H1 (cell line): ENCODE results near the gene AURKAIP1. TPM values are rescaled to one million over a fixed set of nuclear protein-coding genes. Genes with fewer than 3 reads are reported as not detected.

Experiments used
- CTCF ChIA-PET: fragments of 300-600 bp; sonication (Branson Sonifier 250); formaldehyde crosslinking; loops from one replicate; lab custom pipeline; 2021; ENCODE audit not compliant: partially characterized antibody; lab: Charles Lee
- POLR2A ChIA-PET: fragments of 300-600 bp; sonication (Branson Sonifier 250); formaldehyde crosslinking; loops from one replicate; lab custom pipeline; 2021; ENCODE audit warnings: inconsistent platforms; ENCODE audit not compliant: partially characterized antibody; lab: Charles Lee
- DNase-seq, 2 experiments: peaks; one replicate each; pipeline versions ENCODE4 v3.0.0 to v3.0.0-alpha.2; 2010 to 2022; ENCODE audit warnings: low spot score in 2 of 2, low read depth in 1 of 2, mixed read lengths in 1 of 2
- FAIRE-seq: peaks from 2 replicates; lab custom pipeline; 2011; peaks lifted over from hg19 to GRCh38; lab: Jason Lieb, UNC
- H2AFZ ChIP-seq: 2 replicates; pipeline ENCODE4 v1.8.1; 2012; ENCODE audit warnings: low read length, inconsistent platforms
- H2AK5ac ChIP-seq: 2 replicates; pipeline ENCODE4 v1.6.1; 2013; ENCODE audit warnings: low read depth, low read length
- H2BK120ac ChIP-seq: replicated peaks from 2 replicates; pipeline ENCODE3; 2013; ENCODE audit warnings: low read depth, low read length, inconsistent platforms
- H2BK12ac ChIP-seq: 2 replicates; pipeline ENCODE4 v1.6.1; 2013; ENCODE audit warnings: low read depth, low read length
- H2BK15ac ChIP-seq: 2 replicates; pipeline ENCODE4 v1.6.1; 2013; ENCODE audit warnings: low read length
- H2BK20ac ChIP-seq: 2 replicates; pipeline ENCODE4 v1.6.1; 2013; ENCODE audit warnings: low read length
- H2BK5ac ChIP-seq: 2 replicates; pipeline ENCODE4 v1.6.1; 2013; ENCODE audit warnings: low read depth, low read length
- H3K14ac ChIP-seq: 2 replicates; pipeline ENCODE4 v1.6.1; 2013; ENCODE audit warnings: inconsistent platforms; ENCODE audit not compliant: insufficient read length
- H3K18ac ChIP-seq: 2 replicates; pipeline ENCODE4 v1.6.1; 2013; ENCODE audit warnings: low read length; ENCODE audit errors: extremely low read depth
- H3K23ac ChIP-seq: 2 replicates; pipeline ENCODE4 v1.6.1; 2013; ENCODE audit warnings: inconsistent platforms; ENCODE audit not compliant: insufficient read length
- H3K23me2 ChIP-seq: 2 replicates; pipeline ENCODE4 v1.6.1; 2013; ENCODE audit warnings: low read depth, low read length
- H3K27ac ChIP-seq: 2 replicates; pipeline ENCODE4 v1.6.1; 2011; ENCODE audit warnings: low read depth, low read length, inconsistent platforms
- H3K27me3 ChIP-seq, 4 experiments: replicated peaks in 1 of 4; 1 replicate in 1 of 4; 2 replicates in 3 of 4; pipeline versions ENCODE4 v1.6.1 to v1.8.1; 2011 to 2013; ENCODE audit warnings: low read length in 3 of 4, mild to moderate bottlenecking in 3 of 4, inconsistent platforms in 2 of 4, mixed read lengths in 2 of 4, moderate library complexity in 1 of 4; ENCODE audit not compliant: control insufficient read depth in 3 of 4, insufficient read depth in 3 of 4; ENCODE audit errors: extremely low read depth in 1 of 4
- H3K36me3 ChIP-seq, 4 experiments: 2 replicates each; pipeline versions ENCODE4 v1.6.1 to v1.8.1; 2011 to 2013; ENCODE audit warnings: mild to moderate bottlenecking in 4 of 4, low read length in 3 of 4, moderate library complexity in 2 of 4, control low read depth in 1 of 4, inconsistent platforms in 1 of 4; ENCODE audit not compliant: insufficient read depth in 4 of 4, control insufficient read depth in 2 of 4
- H3K4ac ChIP-seq: replicated peaks from 2 replicates; pipeline ENCODE3; 2013; ENCODE audit warnings: low read length, low read depth, mixed read lengths, inconsistent platforms; ENCODE audit not compliant: insufficient read length
- H3K4me1 ChIP-seq, 4 experiments: replicated peaks in 1 of 4; 1 replicate in 1 of 4; 2 replicates in 3 of 4; pipeline versions ENCODE4 v1.6.1 to v1.8.1; 2011 to 2013; ENCODE audit warnings: low read length in 3 of 4, inconsistent platforms in 2 of 4, mixed read lengths in 1 of 4; ENCODE audit not compliant: insufficient read depth in 4 of 4, control insufficient read depth in 3 of 4
- H3K4me2 ChIP-seq, 2 experiments: 2 replicates each; pipeline versions ENCODE4 v1.6.1 to v1.8.1; 2011 to 2013; ENCODE audit warnings: low read depth in 2 of 2, low read length in 2 of 2, control low read depth in 1 of 2, inconsistent platforms in 1 of 2, mild to moderate bottlenecking in 1 of 2; ENCODE audit not compliant: insufficient read depth in 1 of 2
- H3K4me3 ChIP-seq, 4 experiments: fragments of 200-600, 300-600 bp in 1 of 4; sonication (generic), shearing (Covaris generic), sonication (Bioruptor Twin) in 1 of 4; 2 replicates each; pipeline versions ENCODE4 v1.5.1 to v1.8.1; 2011 to 2016; ENCODE audit warnings: low read length in 4 of 4, low read depth in 3 of 4, control low read depth in 2 of 4, inconsistent platforms in 2 of 4, mild to moderate bottlenecking in 2 of 4, mixed read lengths in 1 of 4, moderate library complexity in 1 of 4; ENCODE audit not compliant: insufficient read depth in 2 of 4; ENCODE audit errors: extremely low read depth in 1 of 4
- H3K56ac ChIP-seq: replicated peaks from 2 replicates; pipeline ENCODE3; 2013; ENCODE audit warnings: low read depth, mild to moderate bottlenecking, mixed read lengths, low read length, inconsistent platforms; ENCODE audit not compliant: insufficient read length
- H3K79me1 ChIP-seq: 2 replicates; pipeline ENCODE4 v1.6.1; 2013; ENCODE audit warnings: low read depth, low read length, control low read depth
- H3K79me2 ChIP-seq, 2 experiments: 2 replicates each; pipeline versions ENCODE4 v1.6.1 to v1.8.1; 2012 to 2013; ENCODE audit warnings: low read length in 2 of 2, mild to moderate bottlenecking in 2 of 2, inconsistent platforms in 1 of 2; ENCODE audit not compliant: insufficient read depth in 2 of 2, control insufficient read depth in 1 of 2
- H3K9ac ChIP-seq, 4 experiments: replicated peaks in 1 of 4; 1 replicate in 1 of 4; 2 replicates in 3 of 4; pipeline versions ENCODE4 v1.6.1 to v1.8.1; 2011 to 2013; ENCODE audit warnings: low read depth in 3 of 4, low read length in 3 of 4, control low read depth in 2 of 4, mild to moderate bottlenecking in 2 of 4, moderate library complexity in 2 of 4, inconsistent platforms in 1 of 4; ENCODE audit errors: extremely low read depth in 1 of 4
- H3K9me3 ChIP-seq, 2 experiments: 2 replicates each; pipeline versions ENCODE4 v1.6.1 to v1.8.1; 2012 to 2013; ENCODE audit warnings: mild to moderate bottlenecking in 2 of 2, moderate library complexity in 2 of 2, control low read depth in 1 of 2, inconsistent platforms in 1 of 2, low read depth in 1 of 2, low read length in 1 of 2, mixed read lengths in 1 of 2; ENCODE audit not compliant: insufficient read depth in 2 of 2
- H4K20me1 ChIP-seq, 2 experiments: replicated peaks in 1 of 2; 2 replicates each; pipeline versions ENCODE3 to v1.8.1; 2011 to 2013; ENCODE audit warnings: inconsistent platforms in 2 of 2, low read length in 2 of 2, mild to moderate bottlenecking in 1 of 2; ENCODE audit not compliant: insufficient read depth in 2 of 2, control insufficient read depth in 1 of 2
- H4K5ac ChIP-seq: 2 replicates; pipeline ENCODE4 v1.6.1; 2013; ENCODE audit warnings: low read length, low read depth, mixed read lengths, inconsistent platforms; ENCODE audit not compliant: insufficient read length
- H4K8ac ChIP-seq: 2 replicates; pipeline ENCODE4 v1.8.0; 2013; ENCODE audit warnings: mild to moderate bottlenecking, moderate library complexity, low read length, inconsistent platforms; ENCODE audit not compliant: insufficient read depth; ENCODE audit errors: extremely low read depth
- H4K91ac ChIP-seq: replicated peaks from 2 replicates; pipeline ENCODE3; 2013; ENCODE audit warnings: low read length, mixed read lengths, inconsistent platforms; ENCODE audit not compliant: insufficient read length
- CBX8 ChIP-seq: fragments of 300-800, 300-1000 bp; sonication (generic); IDR thresholded peaks from 2 replicates; pipeline ENCODE4 v1.7.1; 2016; ENCODE audit warnings: low read depth, low read length, borderline replicate concordance
- E2F6 ChIP-seq: IDR thresholded peaks from 2 replicates; pipeline ENCODE4 v1.6.1; 2012; ENCODE audit warnings: inconsistent platforms
- EGR1 ChIP-seq: IDR thresholded peaks from 2 replicates; pipeline ENCODE4 v1.6.1; 2011; ENCODE audit warnings: low read depth, low read length, borderline replicate concordance
- JUND ChIP-seq: IDR thresholded peaks from 2 replicates; pipeline ENCODE4 v1.6.1; 2011; ENCODE audit warnings: mild to moderate bottlenecking, improper control_type of control experiment, low read length
- KDM1A ChIP-seq: fragments of 200-600, 300-600 bp; sonication (generic); IDR thresholded peaks from 2 replicates; pipeline ENCODE4 v1.7.1; 2016; ENCODE audit warnings: mild to moderate bottlenecking, low read length, borderline replicate concordance
- MAX ChIP-seq: IDR thresholded peaks from 2 replicates; pipeline ENCODE4 v1.6.1; 2012; ENCODE audit warnings: inconsistent platforms
- NRF1 ChIP-seq: IDR thresholded peaks from 2 replicates; pipeline ENCODE4 v1.6.1; 2011; ENCODE audit warnings: mild to moderate bottlenecking, low read depth, low read length, improper control_type of control experiment
- RFX5 ChIP-seq: IDR thresholded peaks from 2 replicates; pipeline ENCODE4 v1.6.1; 2011; ENCODE audit warnings: low read depth, low read length, improper control_type of control experiment, borderline replicate concordance
- TAF1 ChIP-seq: IDR thresholded peaks from 2 replicates; pipeline ENCODE4 v1.6.1; 2011; ENCODE audit warnings: mild to moderate bottlenecking, low read depth, low read length
- TAF7 ChIP-seq: optimal IDR thresholded peaks from 2 replicates; pipeline ENCODE3; 2011; ENCODE audit warnings: low read depth, mild to moderate bottlenecking, inconsistent platforms, low read length, moderate library complexity, borderline replicate concordance
- TCF12 ChIP-seq: IDR thresholded peaks from 2 replicates; pipeline ENCODE4 v1.6.1; 2011; ENCODE audit warnings: low read depth, mild to moderate bottlenecking, low read length
- WGBS, 2 experiments: shearing (Covaris generic) in 1 of 2; methylation state at CpG; one replicate each; pipeline versions ENCODE4 v1.1.6 to v1.1.7; 2013 to 2015; ENCODE audit warnings: low lambda C conversion rate in 2 of 2, mixed read lengths in 2 of 2, inconsistent platforms in 1 of 2, low coverage in 1 of 2, missing lambda C conversion rate in 1 of 2; ENCODE audit not compliant: insufficient replicate concordance in 2 of 2, insufficient coverage in 1 of 2, insufficient read length in 1 of 2; ENCODE audit errors: extremely low coverage in 1 of 2, missing lambda C conversion rate in 1 of 2; 5-methylcytosine and 5-hydroxymethylcytosine counted together
- polyA plus RNA-seq, 7 experiments: library from polyadenylated mRNA; depleted of rRNA in 3 of 7; stranded (reverse) in 5 of 7; unstranded in 2 of 7; fragments of >200 nt in 5 of 7; fragments of 200-250 nt in 2 of 7; gene quantifications; 1 replicate in 5 of 7; 2 replicates in 1 of 7; 4 replicates in 1 of 7; pipeline versions ENCODE4 v1.2.1 to v1.2.3, GENCODE V29; 2011 to 2013; ENCODE audit warnings: missing spikeins in 2 of 7, mixed read lengths in 2 of 7
- total RNA-seq: library from RNA; stranded (reverse); fragmentation: NEBNext Ultra II Directional; extraction: Animal tissue kit (Norgen Biotek cat#: 25700); gene quantifications from 2 replicates; pipeline ENCODE4 v1.2.1, GENCODE V29; 2021

Gene AURKAIP1
- total and polyA plus RNA-seq, 2 of the 8 experiments (the other 6 are each of a cell fraction or from before 2014, with no cell fraction given): 87.8 to 194 TPM

- no peaks in the 10 kb centered on the region; a peak in 1 of 7 replicates for H3K27me3 ChIP-seq
- POLR2A ChIA-PET: interaction anchor here (1.0 to 1.3 kb wide), 5 partner anchors 11 to 57 kb away, joined by 3 to 7 read pairs (median 4); partner anchors contain the start of gene CCNL2
- H4K91ac ChIP-seq: no peak overlapping the region
- peaks cover 1% of the 10 kb centered on the region; the same call in 1 of the 2 replicates for H3K23me2 ChIP-seq
- H3K9me3 ChIP-seq: peaks cover 0 to 5% of the 10 kb centered on the region in 2 experiments; a peak in 1 of 4 replicates
- no peak overlapping the region for H2BK120ac ChIP-seq
- FAIRE-seq (no peak), DNase-seq (no peak)
- peaks cover 0 to 7% (median 4%) of the 10 kb centered on the region in 4 experiments; a peak in 3 of 7 replicates for H3K4me1 ChIP-seq
- H2AFZ ChIP-seq: no peak overlapping the region
- H3K14ac ChIP-seq: no peak overlapping the region
- 94% methylated on average over 8 of the region's 18 CpGs; no CpG with 5 or more reads in 1 of the 2 experiments for WGBS, 2 experiments
- H3K79me2 ChIP-seq: peaks cover 0 to 23% of the 10 kb centered on the region in 2 experiments; a peak in 3 of 4 replicates
- H3K36me3 ChIP-seq: peaks cover 2 to 35% (median 15%) of the 10 kb centered on the region in 4 experiments; a peak in 7 of 8 replicates
- no peak overlapping the region for H3K27ac ChIP-seq
- peaks cover 27% of the 10 kb centered on the region for H3K79me1 ChIP-seq
- H3K9ac ChIP-seq: no peak overlapping the region
- no peak overlapping the region for H2BK20ac ChIP-seq
- H4K8ac ChIP-seq: no peak overlapping the region
- H3K4me3 ChIP-seq: no peak overlapping the region
- H2BK5ac ChIP-seq: no peak overlapping the region
- H2AK5ac ChIP-seq: no peak overlapping the region
- H3K56ac ChIP-seq: no peak overlapping the region
- no peak overlapping the region for H3K4me2 ChIP-seq
- H2BK15ac ChIP-seq: no peak overlapping the region
- CTCF ChIA-PET: interaction anchor here (0.6 to 4.4 kb wide), 10 partner anchors 9 to 232 kb away, joined by 3 to 34 read pairs (median 4); partner anchors contain the start of gene AURKAIP1
- H3K23ac ChIP-seq: no peak overlapping the region
- no peak overlapping the region for H3K18ac ChIP-seq
- no peak overlapping the region for H4K5ac ChIP-seq
- H3K4ac ChIP-seq: no peak overlapping the region
- H2BK12ac ChIP-seq: no peak overlapping the region
- peaks cover 20 to 46% of the 10 kb centered on the region in 2 experiments for H4K20me1 ChIP-seq
- no peak for TF ChIP-seq NRF1
- TF ChIP-seq MAX: no peak
- TF ChIP-seq RFX5: no peak
- no peak for TF ChIP-seq E2F6
- TF ChIP-seq TAF7: no peak
- TF ChIP-seq TAF1: no peak
- TF ChIP-seq KDM1A: no peak
- TF ChIP-seq EGR1: no peak
- no peak for TF ChIP-seq TCF12
- TF ChIP-seq JUND: no peak
- no peak for TF ChIP-seq CBX8
Observed at GRCh38 chr1:1342584-1343115, 32.4 kb downstream of the AURKAIP1 start.
